ENCODE results near the gene PTPN3. TPM values are rescaled to one million over a fixed set of nuclear protein-coding genes. Genes with fewer than 3 reads are reported as not detected.
A peak's percentile ranks its signal among the peaks of the same experiment; 100 is the strongest.
"Not testable (repeated sequence)": the region's sequence is repeated elsewhere in the genome, so short reads cannot be mapped to it uniquely, and the experiment has no call there.

Gene PTPN3
- total RNA-seq, 2 donors from 2014 or later: 13.2 to 19.5 TPM

DNA sequence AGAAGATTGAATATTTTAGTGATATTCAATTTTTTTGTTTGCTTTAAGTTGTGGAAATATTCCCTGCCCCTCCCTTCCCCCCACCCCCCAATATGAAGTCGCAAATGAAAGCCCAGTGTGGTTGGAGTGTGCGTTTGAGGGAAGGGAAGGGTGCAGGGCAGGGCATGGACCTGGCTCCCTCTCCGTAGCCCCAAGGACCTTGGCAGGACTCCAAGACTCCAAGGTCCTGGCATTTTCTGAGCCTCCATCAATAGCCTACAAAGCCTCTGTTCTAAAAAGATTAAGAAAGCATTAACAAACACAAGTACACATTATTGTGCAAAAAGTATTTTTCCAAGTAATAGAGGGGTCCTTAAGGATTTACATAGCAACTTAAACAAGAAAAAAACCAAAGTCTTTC lies 38.8 kb upstream of the PTPN3 start:
- intact Hi-C loops (cut with DNase I): no loop called here
- no peak for ATAC-seq

DNA sequence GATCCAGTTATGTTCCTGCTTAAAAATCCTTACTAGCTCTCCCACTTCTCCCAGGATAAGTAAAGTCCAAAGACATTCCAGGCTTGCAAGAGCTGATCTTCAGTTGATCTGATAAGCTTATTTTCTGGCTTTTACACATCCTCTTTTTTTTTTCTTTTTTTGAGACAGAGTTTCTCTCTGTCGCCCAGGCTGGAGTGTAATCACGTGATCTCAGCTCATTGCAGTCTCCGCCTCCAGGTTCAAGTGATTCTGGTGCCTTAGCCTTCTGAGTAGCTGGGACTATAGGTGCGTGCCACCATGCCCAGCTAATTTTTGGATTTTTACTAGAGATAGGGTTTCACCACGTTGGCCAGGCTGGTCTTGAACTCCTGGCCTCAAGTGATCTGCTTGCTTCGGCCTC lies 37.3 kb upstream of the PTPN3 start:
- intact Hi-C loops (cut with DNase I): no loop called here
- 85% methylated on average over 6 of the region's 6 CpGs for WGBS, 2 donors
- Histone ChIP-seq H3K4me1 (no peaks in the 10 kb centered on the region), H3K27ac (no peak overlapping the region), H3K4me3 (no peak overlapping the region), H3K36me3 (replicated peaks in 1 of 2; ENCODE audit: insufficient read depth in 1 of 2, low read depth in 2 of 2) (no peaks in the 10 kb centered on the region), H3K9me3 (no peaks in the 10 kb centered on the region), H3K27me3 (peaks cover 0 to 4% of the 10 kb centered on the region in 2 donors)
- DNase-seq: no peak
- no peak for ATAC-seq
- TF ChIP-seq CTCF (IDR thresholded peaks at IDR 0.05) (no peak), POLR2A (IDR thresholded peaks at IDR 0.05) (no peak)

More for the DNA sequence above, 38.8 kb upstream of the PTPN3 start:
- peak in 3 of 4 donors; percentile 5 to 46 (median 37) for DNase-seq
- H3K4me3 ChIP-seq: no peak overlapping the region
- H3K36me3 ChIP-seq (replicated peaks in 1 of 2; ENCODE audit: insufficient read depth in 1 of 2, low read depth in 2 of 2): no peaks in the 10 kb centered on the region
- WGBS, 2 donors: 13 to 33% methylated on average over 3 of the region's 3 CpGs
- TF ChIP-seq POLR2A (IDR thresholded peaks at IDR 0.05) (no peak), CTCF (IDR thresholded peaks at IDR 0.05) (no peak)
- no peaks in the 10 kb centered on the region for H3K4me1 ChIP-seq
- H3K27ac ChIP-seq: no peak overlapping the region
- H3K27me3 ChIP-seq: peaks cover 0 to 4% of the 10 kb centered on the region in 2 donors
- H3K9me3 ChIP-seq: no peaks in the 10 kb centered on the region

GRCh38 chr9:109534151-109534550 lies 36.0 kb upstream of the PTPN3 start:
- DNase-seq (no peak), ATAC-seq (no peak)
- Histone ChIP-seq H3K4me3 (no peak overlapping the region), H3K4me1 (no peaks in the 10 kb centered on the region), H3K9me3 (no peaks in the 10 kb centered on the region), H3K36me3 (replicated peaks in 1 of 2; ENCODE audit: insufficient read depth in 1 of 2, low read depth in 2 of 2) (no peaks in the 10 kb centered on the region), H3K27me3 (no peaks in the 10 kb centered on the region), H3K27ac (no peak overlapping the region)
- TF ChIP-seq CTCF (IDR thresholded peaks at IDR 0.05) (no peak), POLR2A (IDR thresholded peaks at IDR 0.05) (no peak)
- intact Hi-C loops (cut with DNase I): no loop called here
- WGBS, 2 donors: 89 to 95% methylated on average over 18 to 28 of the region's 36 CpGs

- H3K27ac ChIP-seq; H3K27me3 ChIP-seq; H3K9me3 ChIP-seq; H3K36me3 ChIP-seq (replicated peaks in 1 of 2; ENCODE audit: insufficient read depth in 1 of 2, low read depth in 2 of 2); H3K4me3 ChIP-seq; ATAC-seq; DNase-seq; H3K4me1 ChIP-seq; intact Hi-C loops (cut with DNase I): not testable (repeated sequence)
- 89 to 92% methylated on average over 13 of the region's 13 CpGs for WGBS, 2 donors
Measured at GRCh38 chr9:109532652-109533051, 34.5 kb upstream of the PTPN3 start.

GRCh38 chr9:109522106-109522505 lies 24.0 kb upstream of the PTPN3 start:
- Histone ChIP-seq H3K36me3 (replicated peaks in 1 of 2; ENCODE audit: insufficient read depth in 1 of 2, low read depth in 2 of 2) (no peaks in the 10 kb centered on the region), H3K27me3 (no peaks in the 10 kb centered on the region), H3K4me3 (no peak overlapping the region), H3K9me3 (no peaks in the 10 kb centered on the region), H3K27ac (no peak overlapping the region), H3K4me1 (peaks cover 16% of the 10 kb centered on the region)
- no peak for TF ChIP-seq POLR2A (IDR thresholded peaks at IDR 0.05)
- TF ChIP-seq CTCF (IDR thresholded peaks at IDR 0.05): no peak
- intact Hi-C loops (cut with DNase I): loop anchor here (5.0 kb wide), 1 partner anchor 85 kb away; no protein-coding TSS in a partner anchor
- DNase-seq (no peak), ATAC-seq (no peak)
- WGBS, 2 donors: 78% methylated on average over 6 of the region's 6 CpGs
